ENCODE results near the gene PALLD.

GRCh38 chr4:168490711-168491110 lies 6.1 kb upstream of the PALLD start:
- TF ChIP-seq CTCF (IDR thresholded peaks at IDR 0.05; ENCODE audit: poor library complexity, severe bottlenecking) (no peak), POLR2AphosphoS5 (IDR thresholded peaks at IDR 0.05) (no peak), RAD21 (conservative IDR thresholded peaks at IDR 0.05) (no peak), EZH2 (IDR thresholded peaks at IDR 0.05; ENCODE audit: borderline replicate concordance, insufficient read depth, low read length, poor library complexity, severe bottlenecking) (no peak), TAF1 (IDR thresholded peaks at IDR 0.05; ENCODE audit: low read depth) (no peak), SMC3 (conservative IDR thresholded peaks at IDR 0.05; ENCODE audit: poor library complexity) (no peak), REST (IDR thresholded peaks at IDR 0.05; ENCODE audit: borderline replicate concordance) (no peak), MXI1 (conservative IDR thresholded peaks at IDR 0.05; ENCODE audit: poor library complexity, severe bottlenecking) (no peak)
